GM12878 (cell line): ENCODE results near the gene ZNF491. TPM values are rescaled to one million over a fixed set of nuclear protein-coding genes. Genes with fewer than 3 reads are reported as not detected.

Experiments used
- ATAC-seq: fragments of 200-7000 bp; cut with Tn5 transposase; 3 replicates; pipeline ENCODE4 v1.9.1; 2020; ENCODE audit warnings: mild to moderate bottlenecking, moderate library complexity
- BruUV-seq: library from RNA; stranded (reverse); fragments of 400-500 nt; replicated peaks from 2 replicates; lab custom pipeline; 2021; lab: Mats Ljungman, UMichigan
- CTCF ChIA-PET: fragments of 300-600 bp; sonication (Branson Sonifier 250); formaldehyde crosslinking; extraction: SDS; loops from one replicate; lab custom pipeline; 2021; ENCODE audit warnings: inconsistent platforms; lab: Yijun Ruan, JAX
- POLR2A ChIA-PET: fragments of 350-600 bp; formaldehyde crosslinking; extraction: SDS; loops from one replicate; lab custom pipeline; 2021; ENCODE audit warnings: inconsistent platforms; lab: Charles Lee
- RAD21 ChIA-PET: fragments of 300-600 bp; sonication (Branson Sonifier 250); formaldehyde crosslinking; loops from one replicate; lab custom pipeline; 2023; ENCODE audit warnings: antibody characterized with exemption; ENCODE audit not compliant: unreplicated experiment; lab: Charles Lee
- SMC1A ChIA-PET: fragments of 300-600 bp; sonication (Branson Sonifier 250); formaldehyde crosslinking; loops from one replicate; lab custom pipeline; 2023; ENCODE audit not compliant: unreplicated experiment, uncharacterized antibody; lab: Charles Lee
- DNase-seq: peaks from one replicate; pipeline ENCODE4 v3.0.0-alpha.2; 2011; ENCODE audit warnings: low read depth, low spot score
- FAIRE-seq: peaks from 3 replicates; lab custom pipeline; 2011; peaks lifted over from hg19 to GRCh38; lab: Jason Lieb, UNC
- H2AFZ ChIP-seq: 2 replicates; pipeline ENCODE4 v1.6.0; 2011; ENCODE audit warnings: low read depth, low read length, control low read depth; ENCODE audit not compliant: control insufficient read depth
- H3K27ac ChIP-seq: 2 replicates; pipeline ENCODE4 v1.5.1; 2011; ENCODE audit warnings: control low read depth; ENCODE audit not compliant: control insufficient read depth, insufficient read depth
- H3K27me3 ChIP-seq, 2 experiments: replicated peaks in 1 of 2; 2 replicates each; pipeline versions ENCODE4 v1.6.0 to v1.6.1; 2011; ENCODE audit warnings: low read length in 1 of 2; ENCODE audit not compliant: control insufficient read depth in 2 of 2, insufficient read depth in 2 of 2
- H3K36me3 ChIP-seq, 2 experiments: 2 replicates each; pipeline ENCODE4 v1.5.1; 2011; ENCODE audit warnings: low read length in 1 of 2; ENCODE audit not compliant: control insufficient read depth in 2 of 2, insufficient read depth in 2 of 2
- H3K4me1 ChIP-seq: 2 replicates; pipeline ENCODE4 v1.6.1; 2011; ENCODE audit warnings: mild to moderate bottlenecking, low read length, moderate library complexity, mixed read lengths; ENCODE audit not compliant: control insufficient read depth, insufficient read depth
- H3K4me2 ChIP-seq: 2 replicates; pipeline ENCODE4 v1.6.0; 2011; ENCODE audit warnings: control low read depth; ENCODE audit not compliant: control insufficient read depth, insufficient read depth
- H3K4me3 ChIP-seq: fragments of 200-600 bp; sonication (generic); 2 replicates; pipeline ENCODE4 v1.5.1; 2016
- H3K79me2 ChIP-seq: 2 replicates; pipeline ENCODE4 v1.6.0; 2011; ENCODE audit warnings: low read length; ENCODE audit not compliant: control insufficient read depth, insufficient read depth
- H3K9ac ChIP-seq: 2 replicates; pipeline ENCODE4 v1.8.0; 2011; ENCODE audit warnings: low read length, control low read depth, mixed read lengths; ENCODE audit not compliant: control insufficient read depth, insufficient read depth
- H3K9me3 ChIP-seq: replicated peaks from 3 replicates; pipeline ENCODE4 v1.5.1; 2011; ENCODE audit warnings: mild to moderate bottlenecking, low read length; ENCODE audit not compliant: control insufficient read depth, insufficient read depth
- H4K20me1 ChIP-seq: 2 replicates; pipeline ENCODE4 v1.6.0; 2011; ENCODE audit not compliant: control insufficient read depth, insufficient read depth
- ESRRA ChIP-seq: IDR thresholded peaks from 2 replicates; pipeline ENCODE4 v1.6.1; 2012; ENCODE audit warnings: mild to moderate bottlenecking, low read length, improper control_type of control experiment
- GABPA ChIP-seq: IDR thresholded peaks from 2 replicates; pipeline ENCODE4 v1.6.1; 2014; ENCODE audit warnings: antibody characterized with exemption, low read depth, mild to moderate bottlenecking, inconsistent platforms
- HDAC2 ChIP-seq: fragments of 200-600 bp; sonication (generic); IDR thresholded peaks from 2 replicates; pipeline ENCODE4 v1.6.1; 2017
- IRF4 ChIP-seq: IDR thresholded peaks from 2 replicates; pipeline ENCODE4 v1.6.1; 2011; ENCODE audit warnings: low read depth, low read length
- POU2F2 ChIP-seq: IDR thresholded peaks from 3 replicates; pipeline ENCODE4 v1.6.1; 2011; ENCODE audit warnings: low read depth, mild to moderate bottlenecking, low read length, borderline replicate concordance
- RAD51 ChIP-seq: fragments of 450-650 bp; IDR thresholded peaks from 2 replicates; pipeline ENCODE4 v1.6.1; 2016; ENCODE audit warnings: moderate library complexity, mild to moderate bottlenecking, inconsistent platforms
- RCOR1 ChIP-seq: conservative IDR thresholded peaks from 2 replicates; pipeline ENCODE4 v1.6.1; 2012; ENCODE audit warnings: low read depth, low read length, improper control_type of control experiment
- SMC3 ChIP-seq: IDR thresholded peaks from 2 replicates; pipeline ENCODE4 v1.6.1; 2011; ENCODE audit warnings: low read length, improper control_type of control experiment, borderline replicate concordance
- SREBF2 ChIP-seq: IDR thresholded peaks from 2 replicates; pipeline ENCODE4 v1.6.1; 2012; ENCODE audit warnings: mild to moderate bottlenecking, low read length
- SRF ChIP-seq, 2 experiments: IDR thresholded peaks; 2 replicates each; pipeline ENCODE4 v1.6.1; 2011; ENCODE audit warnings: low read depth in 2 of 2, low read length in 2 of 2, mild to moderate bottlenecking in 1 of 2, moderate library complexity in 1 of 2
- STAT1 ChIP-seq: fragments of 450-650 bp; conservative IDR thresholded peaks from 2 replicates; pipeline ENCODE4 v1.6.1; 2014; ENCODE audit warnings: antibody characterized with exemption, mild to moderate bottlenecking
- WGBS: methylation state at CpG from one replicate; pipeline ENCODE4 v1.1.6; 2016; ENCODE audit warnings: low lambda C conversion rate; ENCODE audit not compliant: insufficient replicate concordance, insufficient coverage; ENCODE audit errors: missing lambda C conversion rate; 5-methylcytosine and 5-hydroxymethylcytosine counted together
- in situ Hi-C: fragments of 300-500 bp; cut with MboI; formaldehyde crosslinking; loops from 9 replicates; pipeline ENCODE4 v1.14.3; 2018; ENCODE audit warnings: mixed read lengths
- intact Hi-C: fragments of 100-400 bp; cut with micrococcal nuclease; formaldehyde crosslinking; loops from one replicate; pipeline ENCODE4 v1.14.2; 2022; ENCODE audit not compliant: unreplicated experiment
- polyA plus RNA-seq, 11 experiments: library from polyadenylated mRNA; depleted of rRNA in 4 of 11; unstranded in 6 of 11; stranded (reverse) in 5 of 11; fragments of >200 nt; fragmentation: Nextera tagmentation in 4 of 11; fragmentation: Illumina TruSeq in 1 of 11; extraction: Ambion mirVana in 4 of 11; extraction: Trizol in 1 of 11; gene quantifications; 1 replicate in 1 of 11; 2 replicates in 10 of 11; pipeline versions ENCODE4 v1.2.1 to v1.2.3, GENCODE V29; 2011 to 2016; ENCODE audit warnings: inconsistent platforms in 2 of 11, missing spikeins in 2 of 11, low read depth in 1 of 11
- total RNA-seq, 4 experiments: library from RNA; depleted of rRNA in 3 of 4; stranded (reverse); fragments of >200 nt in 3 of 4; fragmentation: Illumina TruSeq in 1 of 4; extraction: Trizol in 1 of 4; gene quantifications; 2 replicates each; pipeline versions ENCODE4 v1.2.1 to v1.2.3, GENCODE V29; 2013 to 2021
- TF ChIP-seq, protein P1 (sequence below): IDR thresholded peaks from 2 replicates; pipeline ENCODE4 v1.6.1; 2012; ENCODE audit warnings: low read depth, low read length, improper control_type of control experiment
- TF ChIP-seq, protein P2 (sequence below): fragments of 450-650 bp; IDR thresholded peaks from 2 replicates; pipeline ENCODE4 v1.6.1; 2017; ENCODE audit warnings: mild to moderate bottlenecking, low read depth, inconsistent platforms; ENCODE audit not compliant: poor library complexity, severe bottlenecking

Gene ZNF491
- total and polyA plus RNA-seq, 10 of the 15 experiments (the other 5 are each of a cell fraction or from before 2014, with no cell fraction given) = 0.18 to 1.4 (median 0.37) TPM

DNA sequence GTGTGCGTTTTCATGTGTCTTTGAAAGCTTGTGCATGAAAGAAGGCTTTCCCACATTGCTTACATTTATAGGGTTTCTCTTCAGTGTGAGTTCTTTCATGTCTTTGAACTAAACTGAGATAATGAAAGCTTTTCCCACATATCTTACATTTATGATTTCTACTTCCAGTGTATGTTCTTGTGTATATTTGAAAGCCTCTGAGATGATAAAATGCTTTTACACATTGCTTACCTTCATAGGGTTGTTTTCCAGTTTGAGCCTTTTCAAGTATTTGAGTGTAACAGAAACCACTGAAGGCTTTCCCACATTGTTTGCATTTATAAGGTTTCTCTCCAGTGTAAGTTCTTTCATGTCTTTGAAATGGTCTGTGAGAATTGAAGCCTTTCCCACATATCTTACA lies 41.4 kb upstream of the ZNF491 start:
- no peak overlapping the region for H3K4me3 ChIP-seq
- CTCF ChIA-PET = no interaction called here
- SMC1A ChIA-PET = interaction anchor here (2.2 kb wide), 1 partner anchor 11 kb away, joined by 4 read pairs; no protein-coding TSS in a partner anchor
- H3K27ac ChIP-seq = no peak overlapping the region
- no peaks in the 10 kb centered on the region for H4K20me1 ChIP-seq
- POLR2A ChIA-PET = no interaction called here
- no peaks in the 10 kb centered on the region for H3K79me2 ChIP-seq
- FAIRE-seq = no peak
- RAD21 ChIA-PET = no interaction called here
- in situ Hi-C loops = no loop called here
- H3K4me1 ChIP-seq = no peaks in the 10 kb centered on the region
- WGBS = 88% methylated on average over 1 of the region's 1 CpG
- peaks cover 4% of the 10 kb centered on the region for H3K9me3 ChIP-seq
- no peak overlapping the region for H3K4me2 ChIP-seq
- H2AFZ ChIP-seq = no peak overlapping the region
- no TSS peak for BruUV-seq
- H3K9ac ChIP-seq = no peak overlapping the region
- ATAC-seq = no peak
- H3K27me3 ChIP-seq = no peaks in the 10 kb centered on the region
- H3K36me3 ChIP-seq = no peaks in the 10 kb centered on the region
- intact Hi-C loops = no loop called here
- no peak for TF ChIP-seq POU2F2
- no peak for TF ChIP-seq RAD51
- no peak for TF ChIP-seq RCOR1
- TF ChIP-seq IRF4 = no peak
- TF ChIP-seq SMC3 = no peak
- no peak for TF ChIP-seq GABPA
- no peak for TF ChIP-seq STAT1
- TF ChIP-seq ESRRA = no peak
- TF ChIP-seq, protein P1, sequence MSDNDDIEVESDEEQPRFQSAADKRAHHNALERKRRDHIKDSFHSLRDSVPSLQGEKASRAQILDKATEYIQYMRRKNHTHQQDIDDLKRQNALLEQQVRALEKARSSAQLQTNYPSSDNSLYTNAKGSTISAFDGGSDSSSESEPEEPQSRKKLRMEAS = no peak
- TF ChIP-seq SRF (IDR thresholded peaks at IDR 0.05; ENCODE audit: low read depth in 2 of 2, low read length in 2 of 2) = no peak
- TF ChIP-seq HDAC2 = no peak
- TF ChIP-seq SREBF2 = no peak
- TF ChIP-seq, protein P2, sequence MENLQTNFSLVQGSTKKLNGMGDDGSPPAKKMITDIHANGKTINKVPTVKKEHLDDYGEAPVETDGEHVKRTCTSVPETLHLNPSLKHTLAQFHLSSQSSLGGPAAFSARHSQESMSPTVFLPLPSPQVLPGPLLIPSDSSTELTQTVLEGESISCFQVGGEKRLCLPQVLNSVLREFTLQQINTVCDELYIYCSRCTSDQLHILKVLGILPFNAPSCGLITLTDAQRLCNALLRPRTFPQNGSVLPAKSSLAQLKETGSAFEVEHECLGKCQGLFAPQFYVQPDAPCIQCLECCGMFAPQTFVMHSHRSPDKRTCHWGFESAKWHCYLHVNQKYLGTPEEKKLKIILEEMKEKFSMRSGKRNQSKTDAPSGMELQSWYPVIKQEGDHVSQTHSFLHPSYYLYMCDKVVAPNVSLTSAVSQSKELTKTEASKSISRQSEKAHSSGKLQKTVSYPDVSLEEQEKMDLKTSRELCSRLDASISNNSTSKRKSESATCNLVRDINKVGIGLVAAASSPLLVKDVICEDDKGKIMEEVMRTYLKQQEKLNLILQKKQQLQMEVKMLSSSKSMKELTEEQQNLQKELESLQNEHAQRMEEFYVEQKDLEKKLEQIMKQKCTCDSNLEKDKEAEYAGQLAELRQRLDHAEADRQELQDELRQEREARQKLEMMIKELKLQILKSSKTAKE = no peak
- DNase-seq = no peak
